Stimulated activated CD8-positive, alpha-beta memory T cell treated with anti-CD3 and anti-CD28 coated beads, Interleukin-4, amount 100 ng/mL, for 1 hour (primary cell): ENCODE results near the gene PLEKHO2.
"Not testable (repeated sequence)": the region's sequence is repeated elsewhere in the genome, so short reads cannot be mapped to it uniquely, and the experiment has no call there.

Experiments
- DNase-seq, 2 donors: peaks; one replicate each; pipeline ENCODE4 v3.0.0-alpha.2; 2020; ENCODE audit warnings: low read depth in 2 of 2, low spot score in 1 of 2

The PLEKHO2 gene, protein sequence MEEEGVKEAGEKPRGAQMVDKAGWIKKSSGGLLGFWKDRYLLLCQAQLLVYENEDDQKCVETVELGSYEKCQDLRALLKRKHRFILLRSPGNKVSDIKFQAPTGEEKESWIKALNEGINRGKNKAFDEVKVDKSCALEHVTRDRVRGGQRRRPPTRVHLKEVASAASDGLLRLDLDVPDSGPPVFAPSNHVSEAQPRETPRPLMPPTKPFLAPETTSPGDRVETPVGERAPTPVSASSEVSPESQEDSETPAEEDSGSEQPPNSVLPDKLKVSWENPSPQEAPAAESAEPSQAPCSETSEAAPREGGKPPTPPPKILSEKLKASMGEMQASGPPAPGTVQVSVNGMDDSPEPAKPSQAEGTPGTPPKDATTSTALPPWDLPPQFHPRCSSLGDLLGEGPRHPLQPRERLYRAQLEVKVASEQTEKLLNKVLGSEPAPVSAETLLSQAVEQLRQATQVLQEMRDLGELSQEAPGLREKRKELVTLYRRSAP

DNA sequence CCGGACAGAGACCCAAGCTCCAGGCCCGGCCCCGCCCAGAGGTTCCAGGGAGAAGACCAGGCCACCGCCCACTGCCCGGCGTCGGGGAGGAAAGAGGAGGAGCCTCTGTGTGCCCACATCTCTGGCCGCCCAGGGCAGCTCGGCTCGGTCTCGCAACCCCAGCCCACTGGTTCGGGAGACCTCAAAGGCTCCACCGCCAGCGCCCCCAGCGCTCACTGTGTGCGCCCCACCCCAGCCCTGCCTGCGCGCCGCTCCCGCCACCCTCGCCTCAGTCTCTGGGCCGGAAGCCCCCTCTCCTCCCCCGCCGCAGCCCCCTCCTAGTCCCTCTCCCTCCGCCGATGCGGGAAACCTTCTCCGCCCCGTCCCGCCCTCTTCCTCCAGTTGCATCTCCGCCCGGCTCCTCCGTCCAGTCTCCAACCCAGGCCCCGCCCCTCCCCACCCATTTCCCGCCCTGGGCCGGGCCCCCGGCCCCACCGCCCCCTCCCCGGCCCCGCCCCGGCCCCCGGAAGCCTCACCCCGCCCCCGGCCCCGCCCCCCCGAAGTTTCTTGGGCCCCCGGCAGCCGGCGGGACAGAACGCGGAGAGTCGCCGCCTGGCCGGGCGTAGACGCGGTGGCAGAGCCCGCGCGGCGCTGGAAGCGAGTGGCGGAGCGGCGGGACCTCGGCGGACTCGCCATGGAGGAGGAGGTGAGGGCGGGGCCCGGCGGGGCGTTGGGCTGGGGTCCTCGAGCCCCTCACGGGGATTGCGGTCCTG is at the start of gene PLEKHO2:
PLEKHO2 (plus strand) TSS at position 572 of the 752 bp plus-strand sequence; CDS start at position 674, 102 bp downstream.
- peak; percentile 77 to 78 for DNase-seq

DNA sequence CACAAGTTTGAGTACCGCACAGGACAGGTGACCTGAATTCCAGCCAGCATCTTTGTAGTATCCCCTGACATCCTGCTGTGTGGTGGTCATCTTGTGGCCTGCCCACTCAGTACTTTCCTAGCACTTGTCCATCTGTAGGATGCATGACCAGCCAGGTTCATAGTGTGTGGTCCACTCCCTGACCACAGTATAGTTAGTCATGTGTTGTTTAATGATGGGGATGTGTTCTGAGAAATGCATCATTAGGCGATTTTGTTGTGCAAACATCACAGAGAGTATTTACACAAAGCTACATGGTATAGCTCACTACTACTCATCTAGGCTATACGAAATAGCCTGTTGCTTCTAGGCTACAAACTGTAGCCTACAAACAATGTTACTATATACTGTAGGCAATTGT is 49.4 kb upstream of the PLEKHO2 start:
- DNase-seq = no peak

DNA sequence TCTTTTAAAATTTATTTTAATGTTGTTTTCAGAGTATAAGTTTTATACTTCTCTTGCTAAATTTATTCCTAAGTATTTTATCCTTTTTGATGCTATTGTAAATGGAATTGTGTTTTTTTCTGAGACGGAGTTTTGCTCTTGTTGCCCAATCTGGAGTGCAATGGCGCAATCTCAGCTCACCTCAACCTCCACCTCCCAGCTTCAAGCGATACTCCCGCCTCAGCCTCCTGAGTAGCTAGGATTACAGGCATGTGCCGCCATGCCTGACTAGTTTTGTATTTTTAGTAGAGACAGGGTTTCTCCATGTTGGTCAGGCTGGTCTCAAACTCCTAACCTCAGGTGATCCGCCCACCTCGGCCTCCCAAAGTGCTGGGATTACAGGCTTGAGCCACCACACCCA is 46.4 kb upstream of the PLEKHO2 start:
- DNase-seq = not testable (repeated sequence)

DNA sequence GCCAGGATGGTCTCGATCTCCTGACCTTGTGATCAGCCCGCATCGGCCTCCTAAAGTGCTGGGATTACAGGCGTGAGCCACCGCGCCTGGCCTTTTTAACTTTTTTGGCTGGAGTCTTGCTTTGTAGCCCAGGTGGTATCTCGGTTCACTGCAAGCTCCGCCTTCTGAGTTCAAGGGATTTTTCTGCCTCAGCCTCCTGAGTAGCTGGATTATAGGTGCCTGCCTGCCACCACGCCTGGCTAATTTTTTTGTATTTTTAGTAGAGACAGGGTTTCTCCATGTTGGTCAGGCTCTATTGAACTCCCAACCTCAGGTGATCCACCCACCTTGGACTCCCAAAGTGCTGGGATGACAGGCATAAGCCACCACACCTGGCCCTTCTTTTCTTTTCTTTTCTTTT is 45.8 kb upstream of the PLEKHO2 start:
- DNase-seq = not testable (repeated sequence)

DNA sequence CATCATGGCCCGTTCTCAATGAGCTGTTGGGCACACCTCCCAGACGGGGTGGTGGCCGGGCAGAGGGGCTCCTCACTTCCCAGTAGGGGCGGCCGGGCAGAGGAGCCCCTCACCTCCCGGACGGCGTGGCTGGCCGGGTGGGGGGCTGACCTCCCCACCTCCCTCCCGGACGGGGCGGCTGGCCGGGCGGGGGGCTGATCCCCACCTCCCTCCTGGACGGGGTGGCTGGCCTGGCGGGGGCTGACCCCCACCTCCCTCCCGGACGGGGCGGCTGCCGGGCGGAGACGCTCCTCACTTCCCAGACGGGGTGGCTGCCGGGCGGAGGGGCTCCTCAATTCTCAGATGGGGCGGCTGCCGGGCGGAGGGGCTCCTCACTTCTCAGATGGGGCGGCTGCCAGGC is 42.8 kb upstream of the PLEKHO2 start:
- DNase-seq = not testable (repeated sequence)

DNA sequence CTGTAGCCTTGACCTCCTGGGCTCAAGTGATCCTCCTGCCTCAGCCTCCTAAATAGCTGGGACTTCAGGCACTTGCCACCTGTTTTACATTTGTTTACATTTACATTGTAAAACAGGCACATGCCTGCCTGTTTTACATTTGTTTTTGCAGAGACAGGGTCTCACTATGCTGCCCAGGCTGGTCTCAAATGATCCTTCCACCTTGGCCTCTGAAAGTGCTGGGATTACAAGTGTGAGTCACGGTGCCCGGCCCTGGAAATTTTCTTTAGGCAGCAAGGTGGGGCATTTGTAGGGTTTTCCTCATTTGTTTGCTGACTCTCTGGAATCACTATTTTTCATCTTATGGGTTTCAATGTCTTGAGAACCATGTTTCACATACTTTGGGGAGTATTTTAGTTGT is 41.2 kb upstream of the PLEKHO2 start:
- no peak for DNase-seq

DNA sequence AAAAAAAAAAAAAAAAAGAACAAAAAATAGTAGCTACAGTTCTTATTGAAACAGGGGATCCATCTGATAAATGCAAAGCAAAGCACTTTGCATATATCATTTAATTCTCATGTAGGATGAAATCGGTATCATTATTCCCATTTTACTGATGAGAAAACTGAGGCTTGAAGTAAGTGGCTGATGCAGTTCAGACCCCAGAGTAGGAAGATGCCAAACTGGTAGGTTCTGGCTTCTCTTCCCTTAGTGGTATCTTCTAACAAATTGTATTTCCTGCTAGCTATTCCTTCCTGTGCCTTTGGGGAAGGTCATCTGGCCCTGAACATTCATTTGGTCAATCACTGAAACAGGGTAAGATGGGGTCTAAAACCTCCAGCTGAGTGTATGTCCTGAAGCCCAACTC is 38.2 kb upstream of the PLEKHO2 start:
- no peak for DNase-seq

DNA sequence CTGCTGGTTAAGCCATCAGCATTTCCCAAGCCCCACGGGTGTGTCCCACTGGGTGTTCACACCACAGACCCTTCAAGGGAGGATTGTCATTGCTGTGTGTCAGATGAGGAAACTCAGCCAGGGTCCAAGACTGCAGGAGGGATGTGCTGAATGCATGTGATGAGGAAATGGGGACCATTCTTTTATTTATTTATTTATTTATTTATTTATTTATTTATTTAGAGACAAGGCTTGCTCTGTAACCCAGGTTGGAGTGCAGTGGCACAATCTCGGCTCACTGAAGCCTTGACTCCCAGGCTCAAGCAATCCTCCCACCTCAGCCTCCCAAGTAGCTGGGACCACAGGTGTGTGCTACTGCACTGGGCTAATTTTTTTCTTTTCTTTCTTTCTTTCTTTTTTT is 37.1 kb upstream of the PLEKHO2 start:
- no peak for DNase-seq

DNA sequence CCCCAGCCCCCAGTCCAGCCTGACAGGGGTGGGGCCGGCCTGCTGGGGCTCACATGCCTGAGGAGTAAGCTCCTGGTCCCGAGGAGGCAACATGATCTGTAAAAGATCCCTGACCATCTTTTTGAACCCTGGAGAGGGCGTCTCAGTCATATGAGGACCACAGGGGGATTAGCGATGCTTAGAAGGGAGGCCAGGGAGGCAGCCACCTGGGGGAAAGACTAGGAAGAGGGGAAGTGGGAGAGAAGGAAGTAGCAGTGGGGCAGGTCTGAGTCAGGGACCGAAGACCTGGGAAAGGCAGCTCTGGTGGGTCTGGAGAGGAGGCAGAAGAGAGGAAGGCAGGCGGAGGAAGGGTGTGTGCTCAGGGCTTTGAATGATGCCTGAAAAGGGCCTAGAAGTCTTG is 35.2 kb upstream of the PLEKHO2 start:
- DNase-seq = no peak

DNA sequence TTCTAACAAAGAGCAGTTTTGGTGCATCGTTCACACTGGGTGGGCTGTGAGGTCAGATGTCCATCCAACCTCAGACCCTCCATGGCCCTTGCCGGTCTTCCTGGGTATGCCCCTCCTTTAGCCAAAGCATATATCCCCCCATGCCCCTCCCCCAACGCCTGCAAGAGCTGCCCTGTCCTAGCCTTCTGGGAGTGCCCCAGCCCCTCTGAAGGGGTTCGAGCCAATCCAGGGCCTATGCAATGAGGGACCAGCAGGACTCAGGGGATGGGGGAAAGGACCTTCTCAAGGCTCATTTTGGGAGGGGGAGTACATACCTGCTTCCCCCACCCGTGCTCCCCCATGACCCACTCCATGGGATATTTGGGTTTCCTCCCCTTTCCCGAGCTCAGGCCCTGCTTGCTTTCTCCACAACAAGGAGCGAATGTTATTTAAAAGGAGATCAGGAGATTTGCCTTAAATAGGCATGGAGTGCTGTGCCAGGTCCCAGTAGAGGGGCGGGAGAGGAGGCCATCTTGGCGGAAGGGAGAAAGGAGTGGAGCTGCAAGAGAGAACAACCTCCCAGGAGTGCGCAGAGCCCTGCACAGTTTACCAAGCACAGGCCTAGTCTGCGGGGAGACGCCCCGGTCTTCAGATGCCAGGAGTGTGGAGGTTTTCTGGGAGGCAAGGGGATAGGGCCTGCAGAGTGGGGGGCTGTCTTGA is 34.5 kb upstream of the PLEKHO2 start:
- DNase-seq = no peak

DNA sequence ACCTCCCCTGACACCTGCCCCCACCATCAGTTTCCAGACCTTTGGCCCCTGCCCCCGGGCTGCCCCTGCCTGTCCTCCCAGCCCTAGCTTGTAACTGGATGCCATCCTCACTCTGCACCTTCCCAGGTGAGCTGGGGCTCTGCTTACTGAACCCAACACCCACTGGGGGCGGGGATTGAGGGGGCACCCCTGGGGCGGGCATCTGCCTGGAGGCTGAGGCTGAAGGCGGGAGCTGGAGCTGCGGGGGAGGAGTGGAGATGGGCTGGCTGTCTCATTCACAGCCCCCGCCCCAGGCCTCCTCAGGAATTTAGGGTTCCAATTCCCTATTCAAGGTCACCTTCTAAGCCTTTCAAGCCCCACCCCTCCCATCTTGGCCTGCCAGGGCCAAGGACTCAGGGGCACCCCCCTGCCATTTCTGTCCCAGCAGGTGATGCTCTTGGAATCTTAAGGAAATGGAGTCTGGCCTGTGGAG is 33.9 kb upstream of the PLEKHO2 start:
- DNase-seq = no peak

DNA sequence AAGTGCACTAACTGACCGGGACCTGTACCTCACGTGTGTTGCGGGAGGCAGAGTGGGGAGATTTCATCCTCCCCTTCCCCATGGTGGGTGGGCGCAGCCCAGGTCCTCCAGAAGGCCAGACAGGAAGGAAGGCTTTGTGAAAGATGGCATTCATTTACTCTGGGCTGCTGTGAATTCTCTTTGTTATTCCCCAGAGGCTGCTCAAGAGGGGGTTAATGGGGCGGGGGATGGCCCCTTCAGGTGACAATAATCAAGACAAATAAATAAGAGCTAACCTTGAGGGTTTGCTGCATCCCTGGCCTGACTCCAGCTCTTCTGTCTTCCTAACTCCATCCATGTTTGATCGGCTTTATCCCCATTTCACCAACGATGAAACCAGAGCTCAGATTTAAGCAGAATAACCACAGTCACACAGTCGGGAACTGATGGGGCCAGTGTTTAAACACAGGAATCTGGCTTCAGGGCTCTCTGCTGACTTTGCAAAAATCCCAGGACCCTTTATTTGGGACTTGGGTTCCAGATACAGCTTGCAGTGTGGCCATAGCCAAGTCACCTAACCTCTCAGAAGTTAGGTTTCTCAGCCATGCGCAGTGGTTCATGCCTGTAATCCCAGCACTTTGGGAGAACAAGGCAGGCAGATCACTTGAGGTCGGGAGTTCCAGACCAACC is 32.8 kb upstream of the PLEKHO2 start:
- DNase-seq = no peak

DNA sequence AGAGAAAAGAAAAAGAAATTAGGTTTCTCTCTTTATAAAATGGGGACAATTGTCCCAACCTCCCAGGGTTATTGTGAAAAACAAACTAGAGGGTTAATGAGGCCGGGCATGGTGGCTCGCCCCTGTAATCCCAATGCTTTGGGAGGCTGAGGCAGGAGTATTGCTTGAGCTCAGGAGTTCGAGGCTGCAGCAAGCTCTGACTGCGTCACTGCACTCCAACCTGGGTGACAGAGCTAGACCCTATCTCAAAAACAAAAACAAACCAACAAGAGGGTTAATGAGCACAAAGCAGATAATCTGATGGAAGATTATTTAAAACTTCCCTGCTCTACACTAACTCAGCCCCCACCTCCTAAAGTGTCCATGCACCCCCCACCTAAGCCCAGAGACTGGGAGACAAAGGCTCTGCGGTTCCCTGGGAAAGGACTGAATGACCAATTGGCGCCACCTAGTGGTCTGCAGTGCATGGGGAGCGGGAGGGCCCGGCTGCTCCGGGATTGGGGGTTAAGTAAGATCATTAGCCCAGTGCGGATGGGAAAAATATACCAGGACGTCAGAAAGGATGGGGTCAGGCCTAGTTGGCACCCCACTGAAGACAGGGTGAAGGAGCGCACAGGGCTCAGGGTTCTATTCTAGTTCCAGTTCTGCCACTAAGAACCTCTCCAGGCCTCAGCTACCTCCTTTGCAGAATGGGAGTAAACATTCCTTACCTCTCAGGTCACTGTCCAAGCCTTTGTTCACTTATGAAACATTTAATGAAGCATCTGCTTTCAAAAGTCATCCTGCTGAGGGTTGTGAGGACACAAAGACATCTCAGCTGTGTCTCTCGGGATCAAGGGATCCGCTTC is 31.8 kb upstream of the PLEKHO2 start:
- peak; percentile 32 to 48 for DNase-seq

DNA sequence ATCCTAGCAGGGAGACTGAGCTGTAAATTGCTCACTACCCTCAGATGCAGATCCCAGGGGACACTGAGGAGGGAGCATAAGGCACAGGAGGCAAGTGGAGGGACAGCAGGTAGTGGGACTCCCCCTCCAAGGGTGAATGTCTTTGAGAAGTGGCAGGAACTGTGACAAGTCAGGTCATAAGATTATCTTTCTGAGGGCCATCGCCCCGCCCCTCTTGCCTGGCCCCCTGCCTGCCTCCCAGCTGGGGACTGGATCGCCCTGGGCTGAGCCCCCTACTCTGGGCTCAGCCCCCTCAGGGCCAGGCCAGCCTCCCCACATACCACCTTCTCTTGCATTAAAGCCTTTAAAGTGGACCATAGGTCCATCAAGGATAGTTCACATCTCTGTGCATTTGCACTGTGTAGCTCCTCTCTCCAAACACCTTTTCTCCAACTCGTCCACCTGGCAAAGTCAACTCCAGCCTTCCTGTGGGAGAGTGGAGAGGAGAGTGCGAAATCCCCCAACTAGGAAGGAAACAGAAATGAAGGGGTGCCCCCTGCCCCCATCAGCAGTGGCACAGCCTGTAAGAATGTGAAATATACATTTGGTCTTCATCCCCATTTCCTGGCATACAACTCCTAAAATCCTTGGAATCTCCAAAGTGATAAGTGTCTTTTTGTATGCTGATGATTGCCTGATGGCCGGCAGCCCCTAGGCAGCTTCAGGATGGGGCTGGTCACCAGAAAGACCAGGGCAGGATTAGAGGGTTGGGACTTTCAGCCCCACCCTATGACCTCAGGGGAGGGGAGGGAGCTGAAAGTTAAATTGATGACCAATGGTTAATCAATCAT is 31.0 kb upstream of the PLEKHO2 start:
- no peak for DNase-seq

DNA sequence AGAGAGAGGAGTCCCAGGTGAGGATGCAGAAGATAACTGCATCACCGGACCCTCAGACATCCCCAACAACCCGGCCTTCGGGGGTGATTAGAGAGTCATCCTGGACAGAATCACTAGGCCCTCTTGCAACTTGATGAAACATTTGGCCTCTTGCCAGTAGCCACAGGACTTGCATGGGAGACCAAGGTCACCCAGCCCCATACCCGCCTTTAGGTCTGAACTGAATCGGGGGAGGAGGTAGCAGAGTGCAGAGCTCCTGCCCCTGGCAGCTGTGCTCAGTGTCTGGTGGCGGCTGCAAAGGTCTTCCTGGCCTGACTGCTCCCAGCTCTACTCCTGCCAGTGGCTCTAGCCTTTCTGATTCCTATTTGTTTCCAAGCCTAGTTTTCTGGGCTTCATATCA is 28.6 kb upstream of the PLEKHO2 start:
- DNase-seq = no peak

DNA sequence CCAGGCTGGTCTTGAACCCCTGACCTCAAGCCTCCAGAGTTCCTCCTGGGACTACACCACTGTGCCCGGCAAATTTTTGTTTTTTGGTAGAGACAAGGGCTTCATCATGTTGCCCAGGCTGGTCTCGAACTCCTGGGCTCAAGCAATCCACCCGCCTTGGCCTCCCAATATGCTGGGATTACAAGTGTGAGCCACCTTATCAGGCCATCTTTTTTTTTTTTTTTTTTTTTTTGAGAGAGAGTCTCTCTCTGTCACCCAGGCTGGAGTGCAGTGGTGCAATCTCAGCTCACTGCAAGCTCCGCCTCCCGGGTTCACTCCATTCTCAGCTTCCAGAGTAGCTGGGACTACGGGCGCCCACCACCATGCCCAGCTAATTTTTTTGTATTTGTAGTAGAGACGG is 27.4 kb upstream of the PLEKHO2 start:
- not testable (repeated sequence) for DNase-seq

DNA sequence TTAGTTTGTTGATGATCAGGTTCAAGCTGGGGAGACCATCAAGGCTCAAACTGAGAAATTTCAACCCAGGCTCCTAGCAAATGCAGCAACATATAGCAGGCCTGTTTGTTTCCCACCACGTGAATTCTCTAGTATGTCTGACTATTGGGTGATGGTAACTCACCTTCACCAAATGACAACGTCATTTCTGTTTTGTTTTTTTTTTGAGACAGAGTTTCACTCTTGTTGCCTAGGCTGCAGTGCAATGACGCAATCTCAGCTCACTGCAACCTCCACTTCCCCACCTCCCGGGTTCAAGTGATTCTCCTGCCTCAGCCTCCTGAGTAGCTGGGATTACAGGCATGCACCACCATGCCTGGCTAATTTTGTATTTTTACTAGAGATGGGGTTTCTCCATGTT is 26.8 kb upstream of the PLEKHO2 start:
- DNase-seq = not testable (repeated sequence)

DNA sequence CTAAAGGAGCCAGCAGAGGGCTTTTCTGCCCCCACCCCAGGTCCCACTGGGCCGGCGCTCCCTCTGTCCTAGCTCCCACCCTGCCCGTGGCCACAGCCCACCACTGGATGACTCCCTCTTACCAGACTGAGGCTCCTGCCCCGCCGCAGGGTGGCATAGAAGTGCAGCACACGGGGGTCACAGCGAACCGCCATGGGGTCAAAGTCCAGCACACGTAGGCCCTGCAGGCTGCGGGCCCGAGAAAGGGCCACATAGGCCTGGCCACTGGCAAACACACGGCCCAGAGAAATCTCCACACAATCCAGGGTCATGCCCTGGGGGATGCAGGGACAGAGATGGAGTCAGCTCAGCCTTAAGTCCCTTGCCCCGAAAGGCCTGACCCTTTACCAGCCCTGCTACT is 25.3 kb upstream of the PLEKHO2 start:
- DNase-seq = no peak

DNA sequence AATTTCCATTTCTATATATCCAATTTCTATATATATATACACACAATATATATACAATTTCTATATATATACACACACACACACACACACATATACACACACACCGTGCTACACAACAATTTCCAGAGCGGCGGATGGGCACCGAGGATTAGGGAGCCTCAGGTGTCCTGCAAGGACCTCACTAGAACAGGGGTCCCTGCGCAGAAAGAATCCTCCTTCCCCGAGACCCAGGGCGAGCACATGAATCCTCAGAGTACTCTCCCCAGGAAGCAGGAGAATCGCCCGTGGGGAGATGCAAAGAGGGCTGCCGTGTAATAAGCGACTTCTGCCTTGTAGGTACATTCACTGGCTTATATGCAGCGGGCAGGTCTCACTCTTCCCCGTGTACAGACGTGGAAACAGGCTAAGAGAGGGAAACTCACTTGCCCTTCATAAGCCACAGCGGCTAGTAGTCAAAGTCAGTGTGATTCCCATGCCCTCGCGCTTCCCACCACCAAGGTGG is 16.7 kb upstream of the PLEKHO2 start:
- DNase-seq = no peak
